SK-N-SH treated with all-trans-retinoic acid at 6 μM for 48 hours (cell line): ENCODE data around the gene CHEK1.

Experiments
- ATAC-seq: fragments of 200-7000 bp; cut with Tn5 transposase; 3 replicates; pipeline ENCODE4 v1.9.1; 2020; ENCODE audit warnings: mild to moderate bottlenecking, moderate library complexity
- ARNTL ChIP-seq: fragments of 450-650 bp; formaldehyde crosslinking; IDR thresholded peaks from 2 replicates; pipeline ENCODE4 v1.5.0; 2020; ENCODE audit warnings: low read depth, mild to moderate bottlenecking, moderate library complexity, borderline replicate concordance
- CSDC2 ChIP-seq: fragments of 250-450 bp; sonication (Bioruptor Pico); IDR thresholded peaks from 2 replicates; pipeline ENCODE4 v1.5.0; 2020; ENCODE audit warnings: mild to moderate bottlenecking, moderate library complexity
- ESRRG ChIP-seq: fragments of 250-450 bp; sonication (Bioruptor Pico); IDR thresholded peaks from 2 replicates; pipeline ENCODE4 v1.6.1; 2021; ENCODE audit warnings: mild to moderate bottlenecking
- GLIS3 ChIP-seq: fragments of 250-450 bp; sonication (Bioruptor Pico); IDR thresholded peaks from 2 replicates; pipeline ENCODE4 v1.5.0; 2020; ENCODE audit warnings: mild to moderate bottlenecking, moderate library complexity
- ISL1 ChIP-seq: fragments of 250-450 bp; sonication (Bioruptor Pico); IDR thresholded peaks from 2 replicates; pipeline ENCODE4 v2.1.2; 2022; ENCODE audit warnings: mild to moderate bottlenecking, moderate library complexity
- OSR1 ChIP-seq: fragments of 250-450 bp; sonication (Bioruptor Pico); IDR thresholded peaks from 2 replicates; pipeline ENCODE4 v1.8.0; 2022; ENCODE audit warnings: moderate library complexity, mild to moderate bottlenecking, inconsistent platforms
- PPARA ChIP-seq: fragments of 250-450 bp; sonication (Bioruptor Pico); IDR thresholded peaks from 2 replicates; pipeline ENCODE4 v1.5.0; 2020; ENCODE audit warnings: mild to moderate bottlenecking, borderline replicate concordance
- RARB ChIP-seq: fragments of 250-450 bp; sonication (Bioruptor Pico); IDR thresholded peaks from 2 replicates; pipeline ENCODE4 v1.8.0; 2021; ENCODE audit warnings: mild to moderate bottlenecking, moderate library complexity
- SNAI2 ChIP-seq: fragments of 250-450 bp; sonication (Bioruptor Pico); IDR thresholded peaks from 2 replicates; pipeline ENCODE4 v1.5.0; 2020; ENCODE audit warnings: mild to moderate bottlenecking, moderate library complexity
- TCF4 ChIP-seq: fragments of 250-450 bp; sonication (Bioruptor Pico); IDR thresholded peaks from 2 replicates; pipeline ENCODE4 v1.8.0; 2021; ENCODE audit warnings: mild to moderate bottlenecking, moderate library complexity, borderline replicate concordance
- TOX ChIP-seq: fragments of 250-450 bp; sonication (Bioruptor Pico); IDR thresholded peaks from 2 replicates; pipeline ENCODE4 v1.8.0; 2021; ENCODE audit warnings: mild to moderate bottlenecking, moderate library complexity, borderline replicate concordance
- ZC3H10 ChIP-seq: fragments of 250-450 bp; sonication (Bioruptor Pico); IDR thresholded peaks from 2 replicates; pipeline ENCODE4 v1.5.1; 2021; ENCODE audit warnings: mild to moderate bottlenecking, moderate library complexity
- ZFP3 ChIP-seq: fragments of 250-450 bp; sonication (Bioruptor Pico); IDR thresholded peaks from 2 replicates; pipeline ENCODE4 v1.5.0; 2020; ENCODE audit warnings: mild to moderate bottlenecking, moderate library complexity
- ZNF565 ChIP-seq: fragments of 450-650 bp; formaldehyde crosslinking; conservative IDR thresholded peaks from 2 replicates; pipeline ENCODE4 v1.5.0; 2020; ENCODE audit warnings: low read depth, mild to moderate bottlenecking, moderate library complexity
- ZNF70 ChIP-seq: fragments of 450-650 bp; formaldehyde crosslinking; IDR thresholded peaks from 2 replicates; pipeline ENCODE4 v1.5.0; 2020; ENCODE audit warnings: mild to moderate bottlenecking, moderate library complexity
- TF ChIP-seq, protein P1 (sequence below): fragments of 250-450 bp; sonication (Bioruptor Pico); IDR thresholded peaks from 2 replicates; pipeline ENCODE4 v1.5.1; 2021; ENCODE audit warnings: mild to moderate bottlenecking, moderate library complexity
- TF ChIP-seq, protein P2 (sequence below): fragments of 250-450 bp; sonication (Bioruptor Pico); IDR thresholded peaks from 2 replicates; pipeline ENCODE4 v1.5.0; 2020; ENCODE audit warnings: mild to moderate bottlenecking, moderate library complexity
- TF ChIP-seq, protein P3 (sequence below): fragments of 250-450 bp; sonication (Bioruptor Pico); IDR thresholded peaks from 2 replicates; pipeline ENCODE4 v1.5.1; 2020; ENCODE audit warnings: low read depth, mild to moderate bottlenecking, moderate library complexity
- TF ChIP-seq, protein P4 (sequence below): fragments of 250-450 bp; sonication (Bioruptor Pico); IDR thresholded peaks from 2 replicates; pipeline ENCODE4 v1.8.0; 2021; ENCODE audit warnings: low read depth, mild to moderate bottlenecking, moderate library complexity, borderline replicate concordance
- TF ChIP-seq, protein P5 (sequence below): fragments of 250-450 bp; sonication (Bioruptor Pico); IDR thresholded peaks from 2 replicates; pipeline ENCODE4 v1.8.0; 2020; ENCODE audit warnings: mild to moderate bottlenecking, moderate library complexity, borderline replicate concordance

Gene CHEK1

DNA sequence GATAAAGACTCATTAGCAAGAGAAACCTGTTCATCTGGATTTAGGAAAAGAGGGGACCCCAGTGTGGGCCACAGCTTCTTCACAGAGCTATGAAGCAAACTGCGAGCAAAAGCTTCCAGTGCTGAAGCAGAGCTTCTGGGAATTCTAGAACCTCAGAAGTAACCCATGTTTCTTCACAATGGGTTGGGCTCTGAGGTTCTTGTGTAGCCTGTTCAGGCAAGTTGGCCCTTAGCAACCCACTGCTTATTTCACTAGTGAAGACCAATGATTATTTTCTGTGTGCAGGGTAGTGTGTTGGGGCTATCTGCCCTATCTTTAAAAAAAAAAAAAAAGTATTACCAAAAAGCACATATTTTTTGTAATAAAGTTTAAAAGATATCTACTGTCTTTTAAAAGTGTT, 55.8 kb downstream of the CHEK1 start, which contains the start of gene ACRV1:
TSS of gene ACRV1 (minus strand) at position 101 of the 400 bp plus-strand sequence. CDS start at position 34, 67 bp downstream.
- TF ChIP-seq TCF4 (CRISPR knock-in tag) (no peak), ESRRG (no peak), ZFP3 (CRISPR knock-in tag) (no peak), RARB (CRISPR knock-in tag) (no peak), ARNTL (CRISPR knock-in tag) (no peak), CSDC2 (CRISPR knock-in tag) (no peak), OSR1 (no peak), TOX (CRISPR knock-in tag) (no peak)
- TF ChIP-seq, protein P1, sequence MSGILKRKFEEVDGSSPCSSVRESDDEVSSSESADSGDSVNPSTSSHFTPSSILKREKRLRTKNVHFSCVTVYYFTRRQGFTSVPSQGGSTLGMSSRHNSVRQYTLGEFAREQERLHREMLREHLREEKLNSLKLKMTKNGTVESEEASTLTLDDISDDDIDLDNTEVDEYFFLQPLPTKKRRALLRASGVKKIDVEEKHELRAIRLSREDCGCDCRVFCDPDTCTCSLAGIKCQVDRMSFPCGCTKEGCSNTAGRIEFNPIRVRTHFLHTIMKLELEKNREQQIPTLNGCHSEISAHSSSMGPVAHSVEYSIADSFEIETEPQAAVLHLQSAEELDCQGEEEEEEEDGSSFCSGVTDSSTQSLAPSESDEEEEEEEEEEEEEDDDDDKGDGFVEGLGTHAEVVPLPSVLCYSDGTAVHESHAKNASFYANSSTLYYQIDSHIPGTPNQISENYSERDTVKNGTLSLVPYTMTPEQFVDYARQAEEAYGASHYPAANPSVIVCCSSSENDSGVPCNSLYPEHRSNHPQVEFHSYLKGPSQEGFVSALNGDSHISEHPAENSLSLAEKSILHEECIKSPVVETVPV: no peak
- TF ChIP-seq, protein P2, sequence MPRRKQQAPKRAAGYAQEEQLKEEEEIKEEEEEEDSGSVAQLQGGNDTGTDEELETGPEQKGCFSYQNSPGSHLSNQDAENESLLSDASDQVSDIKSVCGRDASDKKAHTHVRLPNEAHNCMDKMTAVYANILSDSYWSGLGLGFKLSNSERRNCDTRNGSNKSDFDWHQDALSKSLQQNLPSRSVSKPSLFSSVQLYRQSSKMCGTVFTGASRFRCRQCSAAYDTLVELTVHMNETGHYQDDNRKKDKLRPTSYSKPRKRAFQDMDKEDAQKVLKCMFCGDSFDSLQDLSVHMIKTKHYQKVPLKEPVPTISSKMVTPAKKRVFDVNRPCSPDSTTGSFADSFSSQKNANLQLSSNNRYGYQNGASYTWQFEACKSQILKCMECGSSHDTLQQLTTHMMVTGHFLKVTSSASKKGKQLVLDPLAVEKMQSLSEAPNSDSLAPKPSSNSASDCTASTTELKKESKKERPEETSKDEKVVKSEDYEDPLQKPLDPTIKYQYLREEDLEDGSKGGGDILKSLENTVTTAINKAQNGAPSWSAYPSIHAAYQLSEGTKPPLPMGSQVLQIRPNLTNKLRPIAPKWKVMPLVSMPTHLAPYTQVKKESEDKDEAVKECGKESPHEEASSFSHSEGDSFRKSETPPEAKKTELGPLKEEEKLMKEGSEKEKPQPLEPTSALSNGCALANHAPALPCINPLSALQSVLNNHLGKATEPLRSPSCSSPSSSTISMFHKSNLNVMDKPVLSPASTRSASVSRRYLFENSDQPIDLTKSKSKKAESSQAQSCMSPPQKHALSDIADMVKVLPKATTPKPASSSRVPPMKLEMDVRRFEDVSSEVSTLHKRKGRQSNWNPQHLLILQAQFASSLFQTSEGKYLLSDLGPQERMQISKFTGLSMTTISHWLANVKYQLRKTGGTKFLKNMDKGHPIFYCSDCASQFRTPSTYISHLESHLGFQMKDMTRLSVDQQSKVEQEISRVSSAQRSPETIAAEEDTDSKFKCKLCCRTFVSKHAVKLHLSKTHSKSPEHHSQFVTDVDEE (CRISPR knock-in tag): no peak
- ATAC-seq: no peak

DNA sequence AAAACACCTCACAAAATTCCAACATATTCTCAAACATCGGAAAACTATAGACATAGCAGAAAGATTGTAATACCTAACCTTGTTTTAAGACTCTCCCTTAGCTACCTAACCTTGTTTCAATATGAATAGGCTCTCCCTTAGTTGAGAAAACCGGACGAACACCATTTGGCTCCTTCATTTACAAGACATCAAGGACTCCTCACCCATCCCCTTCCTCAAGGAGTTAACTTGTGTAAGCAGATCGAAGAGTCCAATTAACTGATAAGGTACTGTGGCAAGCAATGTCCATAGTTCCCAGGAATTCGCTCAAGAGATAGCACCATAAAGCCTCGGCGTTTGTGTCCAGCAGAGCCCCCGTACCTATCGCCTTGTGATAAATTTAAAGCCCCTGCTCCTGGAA, 60.3 kb downstream of the CHEK1 start:
- TF ChIP-seq GLIS3 (CRISPR knock-in tag) (no peak), ZC3H10 (CRISPR knock-in tag) (no peak)
- no peak for ATAC-seq

DNA sequence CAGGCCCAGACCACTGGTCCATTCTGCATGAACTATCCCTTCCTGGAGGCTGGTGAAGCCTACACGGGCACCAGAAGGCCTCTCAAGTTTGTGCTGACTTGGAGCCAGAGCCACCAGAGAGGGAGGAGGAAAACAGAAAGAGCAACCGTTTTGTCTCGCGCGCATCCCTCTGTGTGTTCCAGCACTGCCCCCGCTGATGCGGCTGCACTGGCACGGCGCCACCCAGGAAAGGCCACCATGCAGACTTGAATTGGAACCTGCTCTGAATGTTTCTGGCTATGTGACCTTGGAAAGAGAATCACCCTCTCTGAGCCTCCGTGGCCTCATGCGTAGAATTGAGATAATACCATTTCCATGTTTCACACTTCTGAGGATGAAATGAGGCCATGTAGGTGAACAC, 63.1 kb downstream of the CHEK1 start:
- TF ChIP-seq ZC3H10 (CRISPR knock-in tag) (no peak), ARNTL (CRISPR knock-in tag) (no peak), ESRRG (no peak), RARB (CRISPR knock-in tag) (no peak), ZNF70 (CRISPR knock-in tag) (no peak), PPARA (no peak), TCF4 (CRISPR knock-in tag) (no peak), OSR1 (no peak), SNAI2 (no peak), ZNF565 (no peak), GLIS3 (CRISPR knock-in tag) (no peak), ZFP3 (CRISPR knock-in tag) (no peak), CSDC2 (CRISPR knock-in tag) (no peak), TOX (CRISPR knock-in tag) (no peak), ISL1 (no peak)
- TF ChIP-seq, protein P3, sequence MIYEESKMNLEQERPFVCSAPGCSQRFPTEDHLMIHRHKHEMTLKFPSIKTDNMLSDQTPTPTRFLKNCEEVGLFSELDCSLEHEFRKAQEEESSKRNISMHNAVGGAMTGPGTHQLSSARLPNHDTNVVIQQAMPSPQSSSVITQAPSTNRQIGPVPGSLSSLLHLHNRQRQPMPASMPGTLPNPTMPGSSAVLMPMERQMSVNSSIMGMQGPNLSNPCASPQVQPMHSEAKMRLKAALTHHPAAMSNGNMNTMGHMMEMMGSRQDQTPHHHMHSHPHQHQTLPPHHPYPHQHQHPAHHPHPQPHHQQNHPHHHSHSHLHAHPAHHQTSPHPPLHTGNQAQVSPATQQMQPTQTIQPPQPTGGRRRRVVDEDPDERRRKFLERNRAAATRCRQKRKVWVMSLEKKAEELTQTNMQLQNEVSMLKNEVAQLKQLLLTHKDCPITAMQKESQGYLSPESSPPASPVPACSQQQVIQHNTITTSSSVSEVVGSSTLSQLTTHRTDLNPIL (CRISPR knock-in tag): no peak
- TF ChIP-seq, protein P2 (CRISPR knock-in tag): no peak
- TF ChIP-seq, protein P4, sequence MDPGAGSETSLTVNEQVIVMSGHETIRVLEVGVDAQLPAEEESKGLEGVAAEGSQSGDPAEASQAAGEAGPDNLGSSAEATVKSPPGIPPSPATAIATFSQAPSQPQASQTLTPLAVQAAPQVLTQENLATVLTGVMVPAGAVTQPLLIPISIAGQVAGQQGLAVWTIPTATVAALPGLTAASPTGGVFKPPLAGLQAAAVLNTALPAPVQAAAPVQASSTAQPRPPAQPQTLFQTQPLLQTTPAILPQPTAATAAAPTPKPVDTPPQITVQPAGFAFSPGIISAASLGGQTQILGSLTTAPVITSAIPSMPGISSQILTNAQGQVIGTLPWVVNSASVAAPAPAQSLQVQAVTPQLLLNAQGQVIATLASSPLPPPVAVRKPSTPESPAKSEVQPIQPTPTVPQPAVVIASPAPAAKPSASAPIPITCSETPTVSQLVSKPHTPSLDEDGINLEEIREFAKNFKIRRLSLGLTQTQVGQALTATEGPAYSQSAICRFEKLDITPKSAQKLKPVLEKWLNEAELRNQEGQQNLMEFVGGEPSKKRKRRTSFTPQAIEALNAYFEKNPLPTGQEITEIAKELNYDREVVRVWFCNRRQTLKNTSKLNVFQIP: no peak
- TF ChIP-seq, protein P1: no peak
- TF ChIP-seq, protein P5, sequence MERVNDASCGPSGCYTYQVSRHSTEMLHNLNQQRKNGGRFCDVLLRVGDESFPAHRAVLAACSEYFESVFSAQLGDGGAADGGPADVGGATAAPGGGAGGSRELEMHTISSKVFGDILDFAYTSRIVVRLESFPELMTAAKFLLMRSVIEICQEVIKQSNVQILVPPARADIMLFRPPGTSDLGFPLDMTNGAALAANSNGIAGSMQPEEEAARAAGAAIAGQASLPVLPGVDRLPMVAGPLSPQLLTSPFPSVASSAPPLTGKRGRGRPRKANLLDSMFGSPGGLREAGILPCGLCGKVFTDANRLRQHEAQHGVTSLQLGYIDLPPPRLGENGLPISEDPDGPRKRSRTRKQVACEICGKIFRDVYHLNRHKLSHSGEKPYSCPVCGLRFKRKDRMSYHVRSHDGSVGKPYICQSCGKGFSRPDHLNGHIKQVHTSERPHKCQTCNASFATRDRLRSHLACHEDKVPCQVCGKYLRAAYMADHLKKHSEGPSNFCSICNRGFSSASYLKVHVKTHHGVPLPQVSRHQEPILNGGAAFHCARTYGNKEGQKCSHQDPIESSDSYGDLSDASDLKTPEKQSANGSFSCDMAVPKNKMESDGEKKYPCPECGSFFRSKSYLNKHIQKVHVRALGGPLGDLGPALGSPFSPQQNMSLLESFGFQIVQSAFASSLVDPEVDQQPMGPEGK (CRISPR knock-in tag): no peak
- ATAC-seq: no peak
